K562 (cell line): ENCODE measurements around the gene LRFN4. TPM values are rescaled to one million over a fixed set of nuclear protein-coding genes. Genes with fewer than 3 reads are reported as not detected.

ENCODE experiments used
- CREB1 ChIP-seq, 2 experiments: sonication (generic) in 1 of 2; formaldehyde crosslinking in 1 of 2; IDR thresholded peaks; 2 replicates each; pipeline versions ENCODE4 v1.6.1 to v1.8.0; 2012 to 2022; ENCODE audit warnings: inconsistent platforms in 1 of 2, mild to moderate bottlenecking in 1 of 2, missing genetic modification reagents in 1 of 2, moderate library complexity in 1 of 2
- HNRNPH1 ChIP-seq: fragments of 200-400 bp; formaldehyde crosslinking; optimal IDR thresholded peaks from 2 replicates; pipeline ENCODE3; 2017; ENCODE audit warnings: low read depth, mild to moderate bottlenecking, low read length, moderate library complexity
- JUN ChIP-seq, 2 experiments: sonication (generic) in 1 of 2; formaldehyde crosslinking in 1 of 2; IDR thresholded peaks; 2 replicates each; pipeline versions ENCODE4 v1.6.1 to v1.8.0; 2012 to 2022; ENCODE audit warnings: borderline replicate concordance in 2 of 2, mild to moderate bottlenecking in 2 of 2, improper control_type of control experiment in 1 of 2, low read depth in 1 of 2, low read length in 1 of 2, missing genetic modification reagents in 1 of 2
- MYNN ChIP-seq, 2 experiments: sonication (generic); formaldehyde crosslinking in 1 of 2; IDR thresholded peaks; 2 replicates each; pipeline versions ENCODE4 v1.5.0 to v1.6.1; 2016 to 2020; ENCODE audit warnings: antibody characterized with exemption in 1 of 2, missing genetic modification reagents in 1 of 2
- NFIC ChIP-seq: fragments of 450-650 bp; IDR thresholded peaks from 2 replicates; pipeline ENCODE4 v1.6.1; 2017; ENCODE audit warnings: mild to moderate bottlenecking, inconsistent platforms
- NR2C2 ChIP-seq, 2 experiments: fragments of 200-800 bp in 1 of 2; sonication (Bioruptor generic) in 1 of 2; sonication (generic) in 1 of 2; formaldehyde crosslinking in 1 of 2; IDR thresholded peaks; 2 replicates each; pipeline versions ENCODE4 v1.6.1 to v1.8.0; 2016 to 2022; ENCODE audit warnings: mild to moderate bottlenecking in 1 of 2, missing compliant biosample characterization in 1 of 2, missing genetic modification characterization in 1 of 2, missing genetic modification reagents in 1 of 2
- TBL1XR1 ChIP-seq, 2 experiments: IDR thresholded peaks; 2 replicates each; pipeline ENCODE4 v1.6.1; 2012; ENCODE audit warnings: improper control_type of control experiment in 2 of 2, low read length in 2 of 2, mild to moderate bottlenecking in 1 of 2
- ZNF695 ChIP-seq: fragments of 450-650 bp; formaldehyde crosslinking; IDR thresholded peaks from 2 replicates; pipeline ENCODE4 v1.4.0; 2020; ENCODE audit warnings: mild to moderate bottlenecking, moderate library complexity
- polyA plus RNA-seq, 8 experiments: library from polyadenylated mRNA; depleted of rRNA in 4 of 8; stranded (reverse) in 5 of 8; unstranded in 3 of 8; fragments of >200 nt; fragmentation: Nextera tagmentation in 2 of 8; fragmentation: Illumina TruSeq in 1 of 8; extraction: Ambion mirVana in 2 of 8; extraction: Trizol in 1 of 8; gene quantifications; 2 replicates each; pipeline versions ENCODE4 v1.2.1 to v1.2.3, GENCODE V29; 2011 to 2014; ENCODE audit warnings: inconsistent platforms in 1 of 8, missing spikeins in 1 of 8
- total RNA-seq, 7 experiments: library from RNA; depleted of rRNA in 6 of 7; stranded (reverse); fragments of >200 nt in 6 of 7; fragmentation: Illumina TruSeq in 2 of 7; extraction: Trizol in 2 of 7; gene quantifications; 2 replicates each; pipeline versions ENCODE4 v1.2.1 to v1.2.3, GENCODE V29; 2011 to 2021; ENCODE audit warnings: low replicate concordance in 1 of 7
- TF ChIP-seq, protein P1 (sequence below): IDR thresholded peaks from 2 replicates; pipeline ENCODE4 v1.6.1; 2014; ENCODE audit warnings: antibody characterized with exemption
- TF ChIP-seq, protein P2 (sequence below), 2 experiments: fragments of 250-450 bp in 1 of 2; fragments of 450-650 bp in 1 of 2; sonication (Bioruptor Pico) in 1 of 2; IDR thresholded peaks; 2 replicates each; pipeline versions ENCODE4 v1.6.1 to v1.8.0; 2016 to 2021; ENCODE audit warnings: mild to moderate bottlenecking in 2 of 2, moderate library complexity in 2 of 2, missing compliant biosample characterization in 1 of 2, missing genetic modification characterization in 1 of 2
- TF ChIP-seq, protein P3 (sequence below): fragments of 450-650 bp; IDR thresholded peaks from 2 replicates; pipeline ENCODE4 v1.6.1; 2016; ENCODE audit warnings: mild to moderate bottlenecking
- TF ChIP-seq, protein P4 (sequence below): sonication (generic); formaldehyde crosslinking; IDR thresholded peaks from 2 replicates; pipeline ENCODE4 v1.8.0; 2022; ENCODE audit warnings: mild to moderate bottlenecking, low read depth, missing genetic modification reagents

The LRFN4 gene
- total and polyA plus RNA-seq, 9 of the 15 experiments (the other 6 are each of a cell fraction or from before 2014, with no cell fraction given) = 0.10 to 60.1 (median 6.7) TPM

DNA sequence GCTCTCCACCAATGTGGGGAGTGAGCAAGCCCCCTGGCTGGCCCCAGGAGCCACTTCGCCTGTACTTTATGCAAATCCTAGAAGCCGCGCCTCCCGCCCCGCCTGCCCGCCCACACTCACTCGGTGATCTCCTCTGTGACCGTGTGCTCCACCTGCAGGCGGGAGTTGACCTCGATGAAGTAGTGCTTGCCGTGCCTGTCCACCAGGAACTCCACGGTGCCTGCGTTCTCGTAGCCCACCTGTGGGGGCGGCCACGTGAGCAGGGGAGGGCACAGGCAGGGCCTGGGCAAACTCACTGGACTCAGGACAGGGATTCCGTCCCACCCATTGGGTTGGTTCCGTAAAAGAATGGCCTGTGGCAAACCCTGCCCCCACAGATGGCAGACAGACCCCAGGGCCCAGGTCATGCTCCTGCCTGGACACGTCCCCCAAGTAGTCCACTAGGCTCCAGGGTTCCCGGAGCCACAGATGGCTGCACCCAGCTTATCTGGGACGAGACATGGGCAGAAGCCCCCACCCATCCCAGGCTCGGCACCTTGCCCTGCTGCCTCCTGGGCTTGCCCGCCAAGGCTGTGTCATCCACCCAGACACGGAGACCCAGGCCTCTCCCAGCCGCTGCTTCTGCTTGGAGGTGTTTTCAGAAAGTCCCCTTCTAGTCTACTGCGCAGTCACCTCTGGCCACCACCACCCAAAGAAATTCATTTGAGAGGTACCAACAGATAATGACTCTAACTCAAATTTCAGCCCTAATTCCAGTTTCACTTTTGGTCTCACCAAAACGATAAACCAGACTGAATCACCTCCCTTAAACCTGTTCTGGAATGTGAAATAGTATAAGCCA, 12.1 kb downstream of the LRFN4 start (continued):
- TF ChIP-seq ZNF695 (CRISPR knock-in tag) = no peak
- no peak for TF ChIP-seq NR2C2 (CRISPR knock-in tag; IDR thresholded peaks at IDR 0.05)
- TF ChIP-seq NR2C2 (tag; IDR thresholded peaks at IDR 0.05) = no peak
- TF ChIP-seq, protein P1, sequence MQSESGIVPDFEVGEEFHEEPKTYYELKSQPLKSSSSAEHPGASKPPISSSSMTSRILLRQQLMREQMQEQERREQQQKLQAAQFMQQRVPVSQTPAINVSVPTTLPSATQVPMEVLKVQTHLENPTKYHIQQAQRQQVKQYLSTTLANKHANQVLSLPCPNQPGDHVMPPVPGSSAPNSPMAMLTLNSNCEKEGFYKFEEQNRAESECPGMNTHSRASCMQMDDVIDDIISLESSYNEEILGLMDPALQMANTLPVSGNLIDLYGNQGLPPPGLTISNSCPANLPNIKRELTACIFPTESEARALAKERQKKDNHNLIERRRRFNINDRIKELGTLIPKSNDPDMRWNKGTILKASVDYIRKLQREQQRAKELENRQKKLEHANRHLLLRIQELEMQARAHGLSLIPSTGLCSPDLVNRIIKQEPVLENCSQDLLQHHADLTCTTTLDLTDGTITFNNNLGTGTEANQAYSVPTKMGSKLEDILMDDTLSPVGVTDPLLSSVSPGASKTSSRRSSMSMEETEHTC = no peak
- TF ChIP-seq, protein P2, sequence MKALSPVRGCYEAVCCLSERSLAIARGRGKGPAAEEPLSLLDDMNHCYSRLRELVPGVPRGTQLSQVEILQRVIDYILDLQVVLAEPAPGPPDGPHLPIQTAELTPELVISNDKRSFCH (CRISPR knock-in tag; IDR thresholded peaks at IDR 0.05) = no peak
- TF ChIP-seq, protein P2 (tag; IDR thresholded peaks at IDR 0.05) = no peak
- TF ChIP-seq JUN (IDR thresholded peaks at IDR 0.05; ENCODE audit: borderline replicate concordance, low read depth, low read length) = 0 out of 2 replicates have a peak, but pooled peaks have one; percentile 20
- no peak for TF ChIP-seq JUN (CRISPR knock-in tag; IDR thresholded peaks at IDR 0.05; ENCODE audit: borderline replicate concordance)
- TF ChIP-seq MYNN (IDR thresholded peaks at IDR 0.05) = no peak
- TF ChIP-seq MYNN (CRISPR knock-in tag; IDR thresholded peaks at IDR 0.05) = no peak
- TF ChIP-seq, protein P3, sequence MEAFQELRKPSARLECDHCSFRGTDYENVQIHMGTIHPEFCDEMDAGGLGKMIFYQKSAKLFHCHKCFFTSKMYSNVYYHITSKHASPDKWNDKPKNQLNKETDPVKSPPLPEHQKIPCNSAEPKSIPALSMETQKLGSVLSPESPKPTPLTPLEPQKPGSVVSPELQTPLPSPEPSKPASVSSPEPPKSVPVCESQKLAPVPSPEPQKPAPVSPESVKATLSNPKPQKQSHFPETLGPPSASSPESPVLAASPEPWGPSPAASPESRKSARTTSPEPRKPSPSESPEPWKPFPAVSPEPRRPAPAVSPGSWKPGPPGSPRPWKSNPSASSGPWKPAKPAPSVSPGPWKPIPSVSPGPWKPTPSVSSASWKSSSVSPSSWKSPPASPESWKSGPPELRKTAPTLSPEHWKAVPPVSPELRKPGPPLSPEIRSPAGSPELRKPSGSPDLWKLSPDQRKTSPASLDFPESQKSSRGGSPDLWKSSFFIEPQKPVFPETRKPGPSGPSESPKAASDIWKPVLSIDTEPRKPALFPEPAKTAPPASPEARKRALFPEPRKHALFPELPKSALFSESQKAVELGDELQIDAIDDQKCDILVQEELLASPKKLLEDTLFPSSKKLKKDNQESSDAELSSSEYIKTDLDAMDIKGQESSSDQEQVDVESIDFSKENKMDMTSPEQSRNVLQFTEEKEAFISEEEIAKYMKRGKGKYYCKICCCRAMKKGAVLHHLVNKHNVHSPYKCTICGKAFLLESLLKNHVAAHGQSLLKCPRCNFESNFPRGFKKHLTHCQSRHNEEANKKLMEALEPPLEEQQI = no peak
- no peak for TF ChIP-seq CREB1 (IDR thresholded peaks at IDR 0.05)
- TF ChIP-seq CREB1 (CRISPR knock-in tag; IDR thresholded peaks at IDR 0.05) = peak; percentile 58
- no peak for TF ChIP-seq TBL1XR1 (IDR thresholded peaks at IDR 0.05; ENCODE audit: low read length in 2 of 2)
- no peak for TF ChIP-seq NFIC
- TF ChIP-seq, protein P4, sequence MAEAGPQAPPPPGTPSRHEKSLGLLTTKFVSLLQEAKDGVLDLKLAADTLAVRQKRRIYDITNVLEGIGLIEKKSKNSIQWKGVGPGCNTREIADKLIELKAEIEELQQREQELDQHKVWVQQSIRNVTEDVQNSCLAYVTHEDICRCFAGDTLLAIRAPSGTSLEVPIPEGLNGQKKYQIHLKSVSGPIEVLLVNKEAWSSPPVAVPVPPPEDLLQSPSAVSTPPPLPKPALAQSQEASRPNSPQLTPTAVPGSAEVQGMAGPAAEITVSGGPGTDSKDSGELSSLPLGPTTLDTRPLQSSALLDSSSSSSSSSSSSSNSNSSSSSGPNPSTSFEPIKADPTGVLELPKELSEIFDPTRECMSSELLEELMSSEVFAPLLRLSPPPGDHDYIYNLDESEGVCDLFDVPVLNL (CRISPR knock-in tag) = 0 out of 2 replicates have a peak, but pooled peaks have one; percentile 49
- TF ChIP-seq HNRNPH1 = no peak
